CD1c-positive myeloid dendritic cell (primary cell): ENCODE results near the gene LAMC2.
"Not testable (repeated sequence)": the region's sequence is repeated elsewhere in the genome, so short reads cannot be mapped to it uniquely, and the experiment has no call there.

Experiments
- DNase-seq: peaks from one replicate; pipeline ENCODE4 v3.0.0-alpha.2; 2016; ENCODE audit errors: extremely low spot score

Gene LAMC2

GRCh38 chr1:183263886-183264602, 78.0 kb downstream of the LAMC2 start:
- DNase-seq, result no peak

GRCh38 chr1:183267646-183268431, 81.8 kb downstream of the LAMC2 start:
- DNase-seq, result no peak

- DNase-seq, result no peak
These were observed 84.6 kb downstream of the LAMC2 start for GRCh38 chr1:183270541-183271141.

- DNase-seq, result no peak
These were observed 86.4 kb downstream of the LAMC2 start for GRCh38 chr1:183272390-183272848.

- no peak for DNase-seq
These were observed 87.2 kb downstream of the LAMC2 start for GRCh38 chr1:183273300-183273699.

GRCh38 chr1:183273984-183274383, 87.9 kb downstream of the LAMC2 start:
- not testable (repeated sequence) for DNase-seq

- DNase-seq, result no peak
These were observed 88.8 kb downstream of the LAMC2 start for GRCh38 chr1:183274836-183275235.

GRCh38 chr1:183275322-183275721, 89.3 kb downstream of the LAMC2 start:
- no peak for DNase-seq

- no peak for DNase-seq
These were observed 90.5 kb downstream of the LAMC2 start for GRCh38 chr1:183276386-183277080.

GRCh38 chr1:183277821-183278738, 92.0 kb downstream of the LAMC2 start:
- no peak for DNase-seq

- DNase-seq, result no peak
These were observed 92.9 kb downstream of the LAMC2 start for GRCh38 chr1:183278739-183279591.

GRCh38 chr1:183279835-183280234, 93.8 kb downstream of the LAMC2 start:
- peak; percentile 63 for DNase-seq

GRCh38 chr1:183281039-183281438, 95.0 kb downstream of the LAMC2 start:
- no peak for DNase-seq

GRCh38 chr1:183281553-183282091, 95.6 kb downstream of the LAMC2 start:
- DNase-seq, result peak; percentile 84

- DNase-seq, result no peak
These were observed 96.2 kb downstream of the LAMC2 start for GRCh38 chr1:183282101-183282855.

GRCh38 chr1:183283286-183283685, 97.2 kb downstream of the LAMC2 start:
- DNase-seq, result no peak

GRCh38 chr1:183284086-183284485, 98.0 kb downstream of the LAMC2 start:
- DNase-seq, result no peak

- DNase-seq, result no peak
These were observed 99.2 kb downstream of the LAMC2 start for GRCh38 chr1:183285256-183285655.

GRCh38 chr1:183285746-183286145, 99.7 kb downstream of the LAMC2 start:
- DNase-seq, result no peak
